Endothelial cell of umbilical vein (primary cell): ENCODE data around the gene CD38. TPM values are rescaled to one million over a fixed set of nuclear protein-coding genes. Genes with fewer than 3 reads are reported as not detected.

Experiments used
- BruUV-seq: library from RNA; stranded (reverse); fragments of 400-500 nt; replicated peaks from 2 replicates; lab custom pipeline; 2021; lab: Mats Ljungman, UMichigan
- CTCF ChIA-PET: fragments of 300-600, 350-600 bp; sonication (Branson Sonifier 250); formaldehyde crosslinking; loops from one replicate; lab custom pipeline; 2021; ENCODE audit warnings: antibody characterized with exemption, inconsistent platforms; lab: Charles Lee
- POLR2A ChIA-PET: fragments of 300-600, 350-600 bp; sonication (Branson Sonifier 250); formaldehyde crosslinking; loops from one replicate; lab custom pipeline; 2021; ENCODE audit warnings: antibody characterized with exemption, inconsistent platforms; lab: Charles Lee
- DNase-seq: peaks from one replicate; pipeline ENCODE4 v3.0.0-alpha.2; 2011; ENCODE audit warnings: low read depth, low spot score
- FAIRE-seq: peaks from 2 replicates; lab custom pipeline; 2011; peaks lifted over from hg19 to GRCh38; lab: Jason Lieb, UNC
- H2AFZ ChIP-seq: 2 replicates; pipeline ENCODE4 v1.6.0; 2012; ENCODE audit warnings: low read depth, low read length, control low read depth, inconsistent platforms
- H3K27ac ChIP-seq: 2 replicates; pipeline ENCODE4 v1.5.1; 2011; ENCODE audit warnings: low read depth, mild to moderate bottlenecking, control low read depth, low read length, moderate library complexity; ENCODE audit not compliant: insufficient read depth
- H3K27me3 ChIP-seq, 2 experiments: 2 replicates each; pipeline versions ENCODE4 v1.6.0 to v1.6.1; 2011; ENCODE audit warnings: low read length in 2 of 2, mixed read lengths in 1 of 2; ENCODE audit not compliant: control insufficient read depth in 2 of 2, insufficient read depth in 2 of 2
- H3K36me3 ChIP-seq, 2 experiments: 2 replicates in 1 of 2; 3 replicates in 1 of 2; pipeline ENCODE4 v1.5.1; 2011; ENCODE audit warnings: low read length in 2 of 2, mild to moderate bottlenecking in 1 of 2, moderate library complexity in 1 of 2; ENCODE audit not compliant: control insufficient read depth in 2 of 2, insufficient read depth in 2 of 2; ENCODE audit errors: extremely low read depth in 1 of 2
- H3K4me1 ChIP-seq: 3 replicates; pipeline ENCODE4 v1.5.1; 2011; ENCODE audit warnings: mild to moderate bottlenecking, low read length; ENCODE audit not compliant: control insufficient read depth, insufficient read depth; ENCODE audit errors: extremely low read depth
- H3K4me2 ChIP-seq: 2 replicates; pipeline ENCODE4 v1.6.1; 2011; ENCODE audit warnings: low read length, control low read depth, mixed read lengths; ENCODE audit not compliant: insufficient read depth
- H3K4me3 ChIP-seq, 3 experiments: fragments of 200-600 bp in 1 of 3; sonication (generic), shearing (Covaris generic) in 1 of 3; replicated peaks in 1 of 3; 2 replicates each; pipeline ENCODE4 v1.5.1; 2011 to 2016; ENCODE audit warnings: control low read depth in 3 of 3, low read length in 3 of 3, mild to moderate bottlenecking in 2 of 3, inconsistent platforms in 1 of 3, low read depth in 1 of 3, moderate library complexity in 1 of 3; ENCODE audit not compliant: insufficient read depth in 1 of 3
- H3K79me2 ChIP-seq: 2 replicates; pipeline ENCODE4 v1.6.0; 2012; ENCODE audit warnings: low read length, inconsistent platforms; ENCODE audit not compliant: control insufficient read depth, insufficient read depth
- H3K9ac ChIP-seq: replicated peaks from 2 replicates; pipeline ENCODE3; 2011; ENCODE audit warnings: low read length, control low read depth; ENCODE audit not compliant: insufficient read depth; ENCODE audit errors: extremely low read depth
- H3K9me1 ChIP-seq: replicated peaks from 3 replicates; pipeline ENCODE4 v1.6.0; 2011; ENCODE audit warnings: mild to moderate bottlenecking, low read length; ENCODE audit not compliant: control insufficient read depth, insufficient read depth; ENCODE audit errors: extremely low read depth
- H3K9me3 ChIP-seq: replicated peaks from 2 replicates; pipeline ENCODE4 v1.5.1; 2012; ENCODE audit warnings: low read length, inconsistent platforms; ENCODE audit not compliant: control insufficient read depth, insufficient read depth
- H4K20me1 ChIP-seq: replicated peaks from 2 replicates; pipeline ENCODE3; 2011; ENCODE audit warnings: mild to moderate bottlenecking, low read length; ENCODE audit not compliant: control insufficient read depth, insufficient read depth; ENCODE audit errors: extremely low read depth
- EZH2 ChIP-seq: IDR thresholded peaks from 2 replicates; pipeline ENCODE4 v1.6.1; 2012; ENCODE audit warnings: borderline replicate concordance, low read depth, mild to moderate bottlenecking, moderate library complexity, low read length, inconsistent platforms; ENCODE audit not compliant: severe bottlenecking
- FOS ChIP-seq: IDR thresholded peaks from 2 replicates; pipeline ENCODE4 v1.6.1; 2011; ENCODE audit warnings: mild to moderate bottlenecking, low read length, moderate library complexity, borderline replicate concordance; ENCODE audit not compliant: insufficient read depth
- GATA2 ChIP-seq: IDR thresholded peaks from 2 replicates; pipeline ENCODE4 v1.7.0; 2011; ENCODE audit warnings: low read depth, mild to moderate bottlenecking, moderate library complexity, mixed read lengths, low read length; ENCODE audit not compliant: insufficient read length, insufficient read depth
- JUN ChIP-seq: IDR thresholded peaks from 2 replicates; pipeline ENCODE4 v1.6.1; 2011; ENCODE audit warnings: borderline replicate concordance, low read depth; ENCODE audit not compliant: insufficient read length, insufficient read depth
- MAX ChIP-seq: IDR thresholded peaks from 2 replicates; pipeline ENCODE4 v1.6.1; 2011; ENCODE audit not compliant: insufficient read depth, insufficient read length
- MYC ChIP-seq: IDR thresholded peaks from one replicate; pipeline ENCODE4 v1.6.1; 2011; ENCODE audit warnings: mild to moderate bottlenecking, low read depth, low read length
- POLR2A ChIP-seq: IDR thresholded peaks from 2 replicates; pipeline ENCODE4 v1.6.1; 2012; ENCODE audit warnings: low read depth, mild to moderate bottlenecking, control low read depth, low read length
- POLR2AphosphoS5 ChIP-seq: IDR thresholded peaks from 2 replicates; pipeline ENCODE4 v1.6.1; 2012; ENCODE audit warnings: low read depth, mild to moderate bottlenecking, control low read depth, low read length, moderate library complexity; ENCODE audit not compliant: insufficient read depth
- dilution Hi-C: fragments of 300-500 bp; cut with MboI; formaldehyde crosslinking; loops from one replicate; pipeline ENCODE4 v1.15.0; 2019; ENCODE audit warnings: low sequenced_read_pairs; ENCODE audit not compliant: extremely low pct_ligation_motif_present
- intact Hi-C: fragments of 100-400 bp; cut with micrococcal nuclease; formaldehyde crosslinking; loops from one replicate; pipeline ENCODE4 v1.10.0; 2022
- polyA plus RNA-seq, 4 experiments: library from polyadenylated mRNA; depleted of rRNA in 3 of 4; stranded (reverse) in 3 of 4; unstranded in 1 of 4; fragments of >200 nt; gene quantifications; 2 replicates each; pipeline versions ENCODE4 v1.2.1 to v1.2.3, GENCODE V29; 2011 to 2012; ENCODE audit warnings: missing spikeins in 1 of 4
- total RNA-seq: library from RNA; stranded (reverse); gene quantifications from 2 replicates; pipeline ENCODE4 v1.2.3, GENCODE V29; 2021
- TF ChIP-seq, protein P1 (sequence below), 2 donors: IDR thresholded peaks; 1 replicate in 1 of 2; 2 replicates in 1 of 2; pipeline ENCODE4 v1.5.1; 2011; ENCODE audit warnings: low read length in 2 of 2, mild to moderate bottlenecking in 2 of 2, moderate library complexity in 2 of 2, control low read depth in 1 of 2, inconsistent platforms in 1 of 2, low read depth in 1 of 2; ENCODE audit not compliant: insufficient read depth in 1 of 2; ENCODE audit errors: extremely low read depth in 1 of 2

CD38 gene
- total and polyA plus RNA-seq, 2 donors (not counting 3 experiments of a cell fraction or from before 2014, with no cell fraction given) = 0.11 to 0.31 TPM

DNA sequence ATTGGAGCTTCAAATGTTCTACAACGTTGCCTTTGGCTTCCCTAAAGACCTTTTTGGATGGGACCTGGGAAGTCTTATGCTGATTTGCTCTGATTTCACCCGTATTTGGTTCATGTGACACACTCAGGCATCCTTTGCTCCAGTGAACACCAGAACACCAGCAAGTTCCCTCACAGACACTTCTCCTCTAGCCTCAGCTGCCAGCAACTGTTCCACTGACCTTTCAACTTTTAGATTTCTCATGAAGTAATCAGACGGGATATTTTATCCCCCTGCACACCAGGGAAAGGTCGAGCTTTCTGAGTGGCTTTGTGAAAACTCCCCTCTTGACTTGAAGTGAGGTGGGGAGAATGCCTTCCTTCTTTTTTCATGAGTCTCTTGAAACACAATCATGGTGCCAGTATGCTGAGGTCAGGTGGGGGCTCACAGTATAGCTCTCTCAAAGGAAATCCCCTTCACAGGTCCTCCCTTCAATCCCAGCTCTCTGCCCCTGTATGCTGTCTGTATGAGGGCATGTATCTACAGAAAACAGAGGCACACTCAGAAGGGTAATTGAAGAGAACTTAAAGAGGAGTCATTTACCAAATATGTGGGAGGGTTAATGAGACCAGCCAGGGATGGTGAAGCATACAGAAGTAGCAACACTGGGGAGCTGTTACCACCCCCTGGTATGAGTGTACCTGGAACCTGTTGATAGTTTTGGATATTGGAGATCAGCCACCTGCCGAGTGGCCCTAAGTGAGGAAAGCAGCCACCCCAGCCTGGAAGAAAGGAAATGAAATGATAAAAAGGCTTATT is 97.7 kb downstream of the CD38 start:
- H2AFZ ChIP-seq = no peak overlapping the region
- CTCF ChIA-PET = interaction anchor here (0.9 to 9.2 kb wide), 4 partner anchors 68 to 80 kb away, joined by 3 to 465 read pairs (median 4); no protein-coding TSS in a partner anchor
- dilution Hi-C loops = no loop called here

More for the DNA sequence above, 97.7 kb downstream of the CD38 start:
- no peaks in the 10 kb centered on the region for H4K20me1 ChIP-seq
- no peak for TF ChIP-seq JUN
- TF ChIP-seq, protein P1, sequence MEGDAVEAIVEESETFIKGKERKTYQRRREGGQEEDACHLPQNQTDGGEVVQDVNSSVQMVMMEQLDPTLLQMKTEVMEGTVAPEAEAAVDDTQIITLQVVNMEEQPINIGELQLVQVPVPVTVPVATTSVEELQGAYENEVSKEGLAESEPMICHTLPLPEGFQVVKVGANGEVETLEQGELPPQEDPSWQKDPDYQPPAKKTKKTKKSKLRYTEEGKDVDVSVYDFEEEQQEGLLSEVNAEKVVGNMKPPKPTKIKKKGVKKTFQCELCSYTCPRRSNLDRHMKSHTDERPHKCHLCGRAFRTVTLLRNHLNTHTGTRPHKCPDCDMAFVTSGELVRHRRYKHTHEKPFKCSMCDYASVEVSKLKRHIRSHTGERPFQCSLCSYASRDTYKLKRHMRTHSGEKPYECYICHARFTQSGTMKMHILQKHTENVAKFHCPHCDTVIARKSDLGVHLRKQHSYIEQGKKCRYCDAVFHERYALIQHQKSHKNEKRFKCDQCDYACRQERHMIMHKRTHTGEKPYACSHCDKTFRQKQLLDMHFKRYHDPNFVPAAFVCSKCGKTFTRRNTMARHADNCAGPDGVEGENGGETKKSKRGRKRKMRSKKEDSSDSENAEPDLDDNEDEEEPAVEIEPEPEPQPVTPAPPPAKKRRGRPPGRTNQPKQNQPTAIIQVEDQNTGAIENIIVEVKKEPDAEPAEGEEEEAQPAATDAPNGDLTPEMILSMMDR (IDR thresholded peaks at IDR 0.05; ENCODE audit: extremely low read depth in 1 of 2, insufficient read depth in 1 of 2, low read depth in 1 of 2, low read length in 2 of 2) = no peak
- no peak for TF ChIP-seq FOS
- no peak for TF ChIP-seq POLR2A
- no peak for TF ChIP-seq MYC
- no peak for TF ChIP-seq MAX
- no peak for TF ChIP-seq EZH2
- TF ChIP-seq POLR2AphosphoS5 = no peak
- no peak for TF ChIP-seq GATA2
- H3K9me3 ChIP-seq = no peaks in the 10 kb centered on the region
- no peak overlapping the region for H3K9ac ChIP-seq
- DNase-seq (no peak), FAIRE-seq (no peak)
- peaks cover 0 to 4% of the 10 kb centered on the region in 2 experiments for H3K27me3 ChIP-seq
- no peaks in the 10 kb centered on the region for H3K9me1 ChIP-seq
- no peak overlapping the region for H3K4me3 ChIP-seq
- H3K79me2 ChIP-seq = no peaks in the 10 kb centered on the region
- POLR2A ChIA-PET = no interaction called here
- no peak overlapping the region for H3K27ac ChIP-seq
- no peaks in the 10 kb centered on the region for H3K36me3 ChIP-seq
- no TSS peak for BruUV-seq
- H3K4me2 ChIP-seq = no peak overlapping the region
- H3K4me1 ChIP-seq = no peaks in the 10 kb centered on the region
- intact Hi-C loops = no loop called here
